ENCODE data around the gene UVRAG. TPM values are rescaled to one million over a fixed set of nuclear protein-coding genes. Genes with fewer than 3 reads are reported as not detected.

UVRAG gene
- total RNA-seq, 2 experiments from 2014 or later, result 16.5 to 19.5 TPM

DNA sequence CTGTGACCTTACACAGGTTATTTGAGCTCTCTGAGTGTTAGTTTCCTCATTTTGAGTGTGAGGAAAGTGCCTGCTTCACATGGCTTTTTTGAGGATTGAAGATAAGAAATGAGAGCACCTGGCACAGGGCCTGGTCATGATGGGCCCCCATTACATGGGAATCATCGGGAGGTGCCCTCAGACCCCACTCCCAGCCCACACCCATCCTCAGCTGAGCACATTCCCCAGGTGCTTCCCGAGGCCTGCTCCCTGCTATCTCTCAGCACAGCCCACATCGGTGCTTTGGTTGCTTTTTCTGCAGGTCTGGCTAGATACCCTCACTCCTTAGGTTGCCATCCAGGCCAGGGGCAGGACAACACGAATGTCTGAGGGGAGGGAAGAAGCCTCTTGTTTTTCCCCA lies 29.8 kb upstream of the UVRAG start:
- ChIA-PET POLR2A (no interaction called here), CTCF (no interaction called here)
- H3K36me3 ChIP-seq (ENCODE audit: insufficient read depth, low read length), result no peaks in the 10 kb centered on the region

GRCh38 chr11:75786101-75786736 lies 28.8 kb upstream of the UVRAG start:
- Mint-ChIP-seq H3K4me3 (no peak overlapping the region), H3K27ac (no peak overlapping the region), H3K9me3 (no peaks in the 10 kb centered on the region), H3K4me1 (ENCODE audit: low read depth) (no peaks in the 10 kb centered on the region), H3K27me3 (no peaks in the 10 kb centered on the region), H3K36me3 (ENCODE audit: low read depth) (no peaks in the 10 kb centered on the region)
- Histone ChIP-seq H3K4me1 (ENCODE audit: insufficient read depth, low read length) (no peaks in the 10 kb centered on the region), H3K27ac (ENCODE audit: low read depth in 1 of 2, low read length in 2 of 2) (no peak overlapping the region), H3K27me3 (ENCODE audit: control insufficient read depth in 1 of 2, insufficient read depth in 2 of 2, low read length in 2 of 2) (no peaks in the 10 kb centered on the region), H3K36me3 (ENCODE audit: insufficient read depth, low read length) (no peaks in the 10 kb centered on the region), H3K9me3 (ENCODE audit: control insufficient read depth in 1 of 2, insufficient read depth in 1 of 2, low read length in 2 of 2) (no peaks in the 10 kb centered on the region), H3K4me3 (ENCODE audit: low read length) (no peak overlapping the region)
- no peak for ATAC-seq (ENCODE audit: poor library complexity)
- CTCF ChIA-PET, result no interaction called here
- TF ChIP-seq, protein P1, sequence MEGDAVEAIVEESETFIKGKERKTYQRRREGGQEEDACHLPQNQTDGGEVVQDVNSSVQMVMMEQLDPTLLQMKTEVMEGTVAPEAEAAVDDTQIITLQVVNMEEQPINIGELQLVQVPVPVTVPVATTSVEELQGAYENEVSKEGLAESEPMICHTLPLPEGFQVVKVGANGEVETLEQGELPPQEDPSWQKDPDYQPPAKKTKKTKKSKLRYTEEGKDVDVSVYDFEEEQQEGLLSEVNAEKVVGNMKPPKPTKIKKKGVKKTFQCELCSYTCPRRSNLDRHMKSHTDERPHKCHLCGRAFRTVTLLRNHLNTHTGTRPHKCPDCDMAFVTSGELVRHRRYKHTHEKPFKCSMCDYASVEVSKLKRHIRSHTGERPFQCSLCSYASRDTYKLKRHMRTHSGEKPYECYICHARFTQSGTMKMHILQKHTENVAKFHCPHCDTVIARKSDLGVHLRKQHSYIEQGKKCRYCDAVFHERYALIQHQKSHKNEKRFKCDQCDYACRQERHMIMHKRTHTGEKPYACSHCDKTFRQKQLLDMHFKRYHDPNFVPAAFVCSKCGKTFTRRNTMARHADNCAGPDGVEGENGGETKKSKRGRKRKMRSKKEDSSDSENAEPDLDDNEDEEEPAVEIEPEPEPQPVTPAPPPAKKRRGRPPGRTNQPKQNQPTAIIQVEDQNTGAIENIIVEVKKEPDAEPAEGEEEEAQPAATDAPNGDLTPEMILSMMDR (IDR thresholded peaks at IDR 0.05), result no peak
- DNase-seq, result no peak
- POLR2A ChIA-PET, result no interaction called here
- intact Hi-C loops (cut with DNase I, micrococcal nuclease), result no loop called here

More for the DNA sequence above, 29.8 kb upstream of the UVRAG start:
- DNase-seq (no peak), ATAC-seq (ENCODE audit: poor library complexity) (no peak)
- intact Hi-C loops (cut with DNase I, micrococcal nuclease), result no loop called here
- Histone ChIP-seq H3K4me1 (ENCODE audit: insufficient read depth, low read length) (no peaks in the 10 kb centered on the region), H3K27ac (ENCODE audit: low read depth in 1 of 2, low read length in 2 of 2) (no peak overlapping the region), H3K9me3 (ENCODE audit: control insufficient read depth in 1 of 2, insufficient read depth in 1 of 2, low read length in 2 of 2) (no peaks in the 10 kb centered on the region), H3K4me3 (ENCODE audit: low read length) (no peak overlapping the region), H3K27me3 (ENCODE audit: control insufficient read depth in 1 of 2, insufficient read depth in 2 of 2, low read length in 2 of 2) (no peaks in the 10 kb centered on the region)
- no peak overlapping the region for H3K4me3 Mint-ChIP-seq
- H3K36me3 Mint-ChIP-seq (ENCODE audit: low read depth), result no peaks in the 10 kb centered on the region
- H3K9me3 Mint-ChIP-seq, result no peaks in the 10 kb centered on the region
- H3K27ac Mint-ChIP-seq, result no peak overlapping the region
- H3K27me3 Mint-ChIP-seq, result no peaks in the 10 kb centered on the region
- no peaks in the 10 kb centered on the region for H3K4me1 Mint-ChIP-seq (ENCODE audit: low read depth)
- TF ChIP-seq, protein P1 (IDR thresholded peaks at IDR 0.05), result no peak

DNA sequence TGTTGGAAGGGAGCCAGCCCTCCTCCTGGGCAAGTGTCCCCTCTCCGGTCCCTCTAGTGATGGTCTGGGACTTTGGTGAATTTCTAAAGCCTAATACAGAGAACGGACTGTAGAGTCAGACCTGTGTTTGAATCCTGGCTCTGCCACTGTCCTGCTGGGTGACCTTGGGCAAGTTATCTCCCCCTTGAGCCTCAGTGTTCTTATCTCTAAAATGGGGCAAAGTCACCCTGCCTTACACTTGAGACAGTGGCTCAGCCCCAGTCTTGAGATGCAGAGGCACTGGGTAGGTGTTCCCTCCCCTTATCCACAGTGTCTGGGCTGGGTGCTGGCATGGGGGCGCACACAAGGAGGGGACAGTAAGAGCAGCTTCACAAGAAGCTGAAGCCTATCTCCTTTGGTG lies 25.5 kb upstream of the UVRAG start:
- H3K4me3 Mint-ChIP-seq, result no peak overlapping the region
- no peaks in the 10 kb centered on the region for H3K4me1 Mint-ChIP-seq (ENCODE audit: low read depth)
- H3K9me3 Mint-ChIP-seq, result no peaks in the 10 kb centered on the region
- Histone ChIP-seq H3K36me3 (ENCODE audit: insufficient read depth, low read length) (no peaks in the 10 kb centered on the region), H3K27me3 (ENCODE audit: control insufficient read depth in 1 of 2, insufficient read depth in 2 of 2, low read length in 2 of 2) (no peaks in the 10 kb centered on the region), H3K4me3 (ENCODE audit: low read length) (no peak overlapping the region), H3K4me1 (ENCODE audit: insufficient read depth, low read length) (no peaks in the 10 kb centered on the region), H3K27ac (ENCODE audit: low read depth in 1 of 2, low read length in 2 of 2) (no peak overlapping the region), H3K9me3 (ENCODE audit: control insufficient read depth in 1 of 2, insufficient read depth in 1 of 2, low read length in 2 of 2) (no peaks in the 10 kb centered on the region)
- ATAC-seq (ENCODE audit: poor library complexity), result no peak
- TF ChIP-seq, protein P1 (IDR thresholded peaks at IDR 0.05), result no peak
- H3K27me3 Mint-ChIP-seq, result no peaks in the 10 kb centered on the region
- H3K36me3 Mint-ChIP-seq (ENCODE audit: low read depth), result no peaks in the 10 kb centered on the region
- intact Hi-C loops (cut with DNase I, micrococcal nuclease), result no loop called here
- CTCF ChIA-PET, result no interaction called here
- DNase-seq, result no peak
- POLR2A ChIA-PET, result no interaction called here
- H3K27ac Mint-ChIP-seq, result no peak overlapping the region

All from CD4-positive, alpha-beta T cell (primary cell).